Colonic mucosa (tissue), 4 donors: ENCODE measurements around the gene HES3. TPM values are rescaled to one million over a fixed set of nuclear protein-coding genes. Genes with fewer than 3 reads are reported as not detected.

Source experiments
- DNase-seq: peaks from one replicate; pipeline ENCODE4 v3.0.0-alpha.2; 2020
- H3K27ac ChIP-seq: fragments of 200-600 bp; one replicate; pipeline ENCODE4 v1.8.0; 2021
- H3K27me3 ChIP-seq: fragments of 200-600 bp; one replicate; pipeline ENCODE4 v1.8.0; 2021
- H3K36me3 ChIP-seq: fragments of 200-600 bp; one replicate; pipeline ENCODE4 v1.8.0; 2021
- H3K4me1 ChIP-seq: fragments of 200-600 bp; one replicate; pipeline ENCODE4 v1.8.0; 2021; ENCODE audit warnings: mild to moderate bottlenecking
- H3K4me3 ChIP-seq: fragments of 200-600 bp; one replicate; pipeline ENCODE4 v1.8.0; 2021
- H3K9ac ChIP-seq, 2 donors: one replicate each; pipeline ENCODE4 v1.7.0; 2013; ENCODE audit warnings: control low read depth in 2 of 2, low read depth in 2 of 2, low read length in 2 of 2
- H3K9me3 ChIP-seq: fragments of 200-600 bp; one replicate; pipeline ENCODE4 v1.8.0; 2021
- intact Hi-C: fragments of 100-400 bp; cut with DNase I; formaldehyde crosslinking; loops from one replicate; pipeline ENCODE4 v1.14.1; 2022
- total RNA-seq, 2 donors: library from RNA; stranded (reverse); fragmentation: NEBNext Ultra II Directional in 1 of 2; extraction: Animal tissue kit (Norgen Biotek cat#: 25700) in 1 of 2; gene quantifications; one replicate each; pipeline ENCODE4 v1.2.1, GENCODE V29; 2021
- TF ChIP-seq, protein P1 (sequence below): fragments of 200-600 bp; IDR thresholded peaks from one replicate; pipeline ENCODE4 v1.8.0; 2022; ENCODE audit warnings: antibody characterized with exemption, mild to moderate bottlenecking
- donor health status: healthy.
- donor health status: DM: no; HTN: no; CAD: no.
- donor health status: DM: no; HTN: no; CAD: no.

The HES3 gene
- total RNA-seq, 2 donors from 2014 or later: not detected

DNA sequence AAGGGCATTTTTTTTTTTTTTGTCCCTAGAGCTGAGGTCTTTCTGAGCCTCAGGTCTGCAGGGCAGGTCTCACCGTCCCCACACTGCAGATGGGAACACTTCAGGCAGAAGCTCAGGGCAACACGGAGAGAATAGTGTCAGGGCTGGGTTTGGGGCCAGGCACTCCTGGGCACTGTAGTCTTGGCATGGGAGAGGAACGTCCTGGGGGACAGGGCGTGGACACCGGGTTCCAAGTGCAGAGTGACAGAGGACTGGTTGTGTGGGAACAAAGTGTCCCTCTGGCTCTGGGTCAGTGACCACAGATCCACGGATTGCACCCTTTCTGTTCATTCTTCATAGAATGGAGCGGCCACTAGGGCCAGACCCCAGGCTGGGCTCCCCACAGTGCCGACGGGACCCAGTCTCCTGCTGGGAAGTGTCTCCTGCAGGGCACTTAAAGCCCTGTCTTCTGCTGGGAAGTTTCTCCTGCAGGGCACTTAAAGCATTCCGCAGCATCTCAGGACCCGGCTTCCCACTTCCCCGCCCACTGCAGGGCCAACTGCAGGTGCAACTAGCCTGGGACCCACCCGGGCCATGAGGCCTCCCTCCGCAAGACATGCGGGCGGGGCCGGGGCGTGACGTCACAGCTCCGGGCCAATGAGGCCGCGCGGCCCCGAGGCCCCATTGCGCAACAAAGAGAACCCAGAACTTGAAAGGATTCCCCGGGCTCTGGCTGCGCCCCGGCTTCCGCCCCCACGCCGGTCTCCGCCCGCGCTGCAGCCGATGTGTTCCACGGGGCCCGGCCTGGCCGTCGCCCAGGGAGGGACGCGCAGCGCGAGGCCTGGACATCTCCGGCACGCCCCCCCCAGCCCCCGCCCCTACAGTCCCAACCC, 15.7 kb downstream of the HES3 start:
- peak overlapping the region in 1 of 2 donors; percentile 28 for H3K9ac ChIP-seq
- TF ChIP-seq, protein P1, sequence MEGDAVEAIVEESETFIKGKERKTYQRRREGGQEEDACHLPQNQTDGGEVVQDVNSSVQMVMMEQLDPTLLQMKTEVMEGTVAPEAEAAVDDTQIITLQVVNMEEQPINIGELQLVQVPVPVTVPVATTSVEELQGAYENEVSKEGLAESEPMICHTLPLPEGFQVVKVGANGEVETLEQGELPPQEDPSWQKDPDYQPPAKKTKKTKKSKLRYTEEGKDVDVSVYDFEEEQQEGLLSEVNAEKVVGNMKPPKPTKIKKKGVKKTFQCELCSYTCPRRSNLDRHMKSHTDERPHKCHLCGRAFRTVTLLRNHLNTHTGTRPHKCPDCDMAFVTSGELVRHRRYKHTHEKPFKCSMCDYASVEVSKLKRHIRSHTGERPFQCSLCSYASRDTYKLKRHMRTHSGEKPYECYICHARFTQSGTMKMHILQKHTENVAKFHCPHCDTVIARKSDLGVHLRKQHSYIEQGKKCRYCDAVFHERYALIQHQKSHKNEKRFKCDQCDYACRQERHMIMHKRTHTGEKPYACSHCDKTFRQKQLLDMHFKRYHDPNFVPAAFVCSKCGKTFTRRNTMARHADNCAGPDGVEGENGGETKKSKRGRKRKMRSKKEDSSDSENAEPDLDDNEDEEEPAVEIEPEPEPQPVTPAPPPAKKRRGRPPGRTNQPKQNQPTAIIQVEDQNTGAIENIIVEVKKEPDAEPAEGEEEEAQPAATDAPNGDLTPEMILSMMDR: no peak
- H3K4me1 ChIP-seq: peaks cover 7% of the 10 kb centered on the region
- H3K4me3 ChIP-seq: peak overlapping the region; percentile 54
- no peak overlapping the region for H3K27ac ChIP-seq
- DNase-seq: peak; percentile 89
- intact Hi-C loops: no loop called here
- H3K9me3 ChIP-seq: no peaks in the 10 kb centered on the region
- H3K27me3 ChIP-seq: no peaks in the 10 kb centered on the region
- no peaks in the 10 kb centered on the region for H3K36me3 ChIP-seq

DNA sequence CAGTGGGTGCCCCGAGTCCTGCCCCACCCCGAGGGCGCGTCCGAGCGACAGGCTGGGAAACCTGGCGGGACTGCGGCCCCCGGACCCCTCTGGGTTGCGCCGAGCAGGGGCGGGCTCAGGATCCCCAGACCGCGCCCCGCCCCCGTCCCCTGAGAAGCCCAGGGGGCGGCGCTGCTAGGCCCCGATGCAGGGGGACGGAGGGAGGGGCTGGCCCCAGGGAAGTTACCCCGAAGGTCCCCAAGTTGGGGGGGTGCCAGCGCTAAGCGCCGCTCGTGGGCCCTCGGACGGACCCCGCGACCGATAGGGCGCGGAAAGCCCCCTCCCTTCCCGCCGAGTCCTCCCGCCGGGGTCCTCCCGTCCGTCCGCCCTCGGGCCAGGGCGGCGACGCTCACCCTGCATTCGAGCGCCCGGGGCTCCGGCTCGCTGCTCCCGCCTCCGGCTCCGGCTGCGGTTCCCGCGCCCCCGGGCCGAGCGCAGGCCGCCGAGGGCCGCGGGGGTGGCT, 16.5 kb downstream of the HES3 start:
- Histone ChIP-seq H3K9me3 (no peaks in the 10 kb centered on the region), H3K9ac (peak overlapping the region; percentile 19 to 56), H3K4me3 (peak overlapping the region; percentile 54), H3K27ac (no peak overlapping the region), H3K36me3 (no peaks in the 10 kb centered on the region), H3K27me3 (no peaks in the 10 kb centered on the region), H3K4me1 (peaks cover 7% of the 10 kb centered on the region)
- TF ChIP-seq, protein P1: no peak
- intact Hi-C loops: no loop called here
- no peak for DNase-seq

DNA sequence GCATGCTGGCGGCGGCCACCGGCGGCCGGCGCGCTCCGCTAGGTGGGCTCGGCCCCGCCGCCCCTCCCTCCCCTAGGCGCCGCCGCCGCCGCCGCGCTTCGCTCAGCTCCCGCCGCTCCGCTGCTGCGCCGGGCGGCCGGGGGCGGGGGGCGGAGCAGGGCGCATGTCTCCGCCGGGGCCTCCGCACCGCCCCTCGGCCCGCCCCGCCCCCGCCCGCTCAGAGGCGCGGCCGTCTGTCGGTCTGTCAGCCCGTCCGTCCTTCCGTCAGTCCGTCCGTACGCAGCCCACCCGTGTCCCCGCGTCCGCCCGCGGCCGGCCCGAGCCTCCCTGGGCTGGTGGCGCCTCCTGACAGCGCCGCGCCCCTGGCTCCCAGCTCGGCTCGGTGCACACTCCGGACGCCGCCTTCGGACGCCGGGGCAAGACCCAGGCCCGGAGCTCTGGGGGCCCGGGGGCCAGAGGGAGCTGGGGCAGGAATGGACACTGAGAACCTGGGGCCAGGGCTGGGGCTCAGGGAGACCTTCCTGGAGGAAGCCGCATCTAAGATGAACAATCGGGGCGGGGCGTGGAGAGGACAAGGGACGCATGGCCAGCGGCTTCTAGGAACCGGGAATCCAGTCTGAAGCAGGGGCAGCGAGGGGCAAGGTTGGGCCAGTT, 17.1 kb downstream of the HES3 start, which contains the start of gene GPR153:
TSS of gene GPR153 (minus strand) at position 138 of the 654 bp plus-strand sequence. CDS start 6,193 bp downstream, outside the sequence.
- Histone ChIP-seq H3K27ac (peak within 1 kb of the TSS; percentile 27), H3K9me3 (no peaks in the 10 kb centered on the region), H3K4me3 (peak within 1 kb of the TSS; percentile 54), H3K4me1 (peaks cover 7% of the 10 kb centered on the region), H3K36me3 (no peaks in the 10 kb centered on the region), H3K9ac (peak within 1 kb of the TSS; percentile 28 to 57), H3K27me3 (no peaks in the 10 kb centered on the region)
- TF ChIP-seq, protein P1: no peak
- intact Hi-C loops: no loop called here
- peak; percentile 57 for DNase-seq

DNA sequence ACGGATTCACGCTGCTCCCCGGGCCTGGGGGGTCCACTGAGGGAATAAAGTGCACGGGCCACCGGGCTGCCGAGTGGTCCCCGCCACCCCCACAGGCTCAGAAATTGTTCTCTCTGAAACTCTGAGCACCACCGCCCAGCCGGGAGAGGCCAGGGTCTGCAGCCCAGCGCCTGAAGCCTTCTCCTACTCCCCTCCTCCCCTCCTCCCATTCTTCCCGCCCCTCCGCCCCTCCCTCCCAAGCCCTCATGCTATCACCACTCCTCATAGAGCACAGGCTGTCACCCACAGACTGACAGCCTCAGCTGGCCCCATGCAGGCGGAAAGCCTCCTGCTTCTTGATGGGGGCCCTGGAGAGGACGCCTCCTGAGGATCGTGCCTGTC, 17.6 kb downstream of the HES3 start:
- Histone ChIP-seq H3K9me3 (no peaks in the 10 kb centered on the region), H3K9ac (peak overlapping the region in 1 of 2 donors; percentile 28), H3K4me3 (peak overlapping the region; percentile 44), H3K36me3 (no peaks in the 10 kb centered on the region), H3K27ac (peak overlapping the region; percentile 27), H3K27me3 (no peaks in the 10 kb centered on the region), H3K4me1 (peaks cover 7% of the 10 kb centered on the region)
- no peak for DNase-seq
- intact Hi-C loops: no loop called here
- TF ChIP-seq, protein P1: no peak

DNA sequence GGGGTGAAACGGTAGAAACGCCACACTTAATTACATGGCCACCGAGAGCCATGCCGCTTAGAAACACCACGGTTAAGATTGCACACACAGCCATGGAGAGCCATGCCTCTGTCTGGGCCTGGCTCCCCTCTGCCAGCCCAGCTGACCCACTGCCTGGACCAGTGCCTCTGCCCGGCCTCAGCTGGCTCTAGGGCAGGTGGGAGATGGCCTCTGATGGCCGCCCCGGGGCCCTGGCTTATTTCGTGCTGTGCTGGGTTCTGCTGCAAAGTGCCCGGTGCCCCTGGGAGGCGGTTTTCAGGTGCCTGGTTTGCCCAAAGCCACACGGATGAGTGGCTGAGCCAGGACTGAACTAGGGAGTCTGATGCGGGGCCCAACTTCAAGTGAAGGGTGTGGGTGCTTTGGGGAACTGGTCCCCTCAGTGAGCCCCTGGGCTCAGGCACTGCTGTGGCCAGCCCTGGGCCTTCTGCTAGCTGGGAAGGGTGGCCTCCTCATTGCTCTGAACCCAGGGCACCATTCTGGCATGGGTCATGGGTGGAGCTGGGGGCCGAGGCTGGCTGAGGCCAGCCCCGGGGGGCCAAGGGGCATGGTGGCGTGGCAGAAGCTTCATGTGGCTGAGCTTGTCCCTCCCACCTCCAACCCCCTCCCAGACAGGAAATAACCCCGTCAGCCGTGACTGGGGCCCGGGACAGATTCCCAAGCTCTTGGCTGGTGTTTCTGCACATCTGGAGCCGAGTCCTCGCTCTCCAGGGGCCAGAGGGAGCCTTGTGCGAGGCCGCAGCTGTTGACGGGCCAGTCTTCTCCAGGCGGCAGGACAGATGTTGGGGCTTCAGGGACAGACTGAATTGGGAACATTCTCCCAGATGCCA, 18.8 kb downstream of the HES3 start:
- no peak overlapping the region for H3K4me3 ChIP-seq
- peak; percentile 56 for DNase-seq
- no peaks in the 10 kb centered on the region for H3K9me3 ChIP-seq
- TF ChIP-seq, protein P1: no peak
- peak overlapping the region in 1 of 2 donors; percentile 2 for H3K9ac ChIP-seq
- peaks cover 7% of the 10 kb centered on the region for H3K4me1 ChIP-seq
- no peaks in the 10 kb centered on the region for H3K36me3 ChIP-seq
- no peaks in the 10 kb centered on the region for H3K27me3 ChIP-seq
- H3K27ac ChIP-seq: no peak overlapping the region
- intact Hi-C loops: no loop called here
